ENCODE results near the gene TMEM120B. TPM values are rescaled to one million over a fixed set of nuclear protein-coding genes. Genes with fewer than 3 reads are reported as not detected.

TMEM120B gene
- total RNA-seq, 1 experiment from 2014 or later, result 20.5 TPM

- Histone ChIP-seq H4K20me1 (ENCODE audit: insufficient read depth) (no peaks in the 10 kb centered on the region), H3K27ac (ENCODE audit: low read depth, low read length) (peak overlapping the region; percentile 49), H3K36me3 (ENCODE audit: control insufficient read depth in 1 of 2, insufficient read depth in 2 of 2, low read length in 2 of 2) (no peaks in the 10 kb centered on the region), H3K4me3 (replicated peaks in 1 of 2; ENCODE audit: low read depth in 1 of 2, low read length in 2 of 2) (no peak overlapping the region), H2AFZ (ENCODE audit: low read depth, low read length, poor library complexity, severe bottlenecking) (no peak overlapping the region), H3K9me3 (ENCODE audit: control insufficient read depth in 1 of 2, insufficient read depth in 1 of 2, low read depth in 1 of 2, low read length in 2 of 2) (no peaks in the 10 kb centered on the region), H3K27me3 (ENCODE audit: insufficient read depth, low read length) (no peaks in the 10 kb centered on the region), H3K4me2 (ENCODE audit: low read length) (peak overlapping the region; percentile 40), H3K9me2 (ENCODE audit: insufficient read depth) (no peaks in the 10 kb centered on the region), H3K9ac (ENCODE audit: low read length) (no peak overlapping the region), H3K4me1 (ENCODE audit: control insufficient read depth in 1 of 2, insufficient read depth in 2 of 2, low read length in 2 of 2) (peaks cover 20 to 49% of the 10 kb centered on the region in 2 experiments), H3K79me2 (ENCODE audit: insufficient read depth, low read length) (no peaks in the 10 kb centered on the region)
- RAD21 ChIA-PET (ENCODE audit: low non-redundant PET in 1 of 2, low total read pairs in 2 of 2, uncharacterized antibody in 2 of 2, unreplicated experiment in 2 of 2), result interaction anchor here (0.5 to 1.2 kb wide), 4 partner anchors 21 to 221 kb away, joined by 3 to 4 read pairs (median 3); no protein-coding TSS in a partner anchor
- POLR2A ChIA-PET, result interaction anchor here (0.7 kb wide), 1 partner anchor 21 kb away, joined by 3 read pairs; the partner anchor contains the start of gene RHOF
- BruUV-seq (replicated peaks), result no TSS peak
- DNase-seq (ENCODE audit: low read depth, low spot score), result peak; percentile 64
- TF ChIP-seq RAD21 (IDR thresholded peaks at IDR 0.05; ENCODE audit: low read depth) (peak; percentile 99), CTCF (IDR thresholded peaks at IDR 0.05 in 2 of 3, conservative IDR thresholded peaks at IDR 0.05 in 1 of 3; ENCODE audit: borderline replicate concordance in 1 of 3, insufficient read depth in 1 of 3, low read depth in 2 of 3, low read length in 2 of 3) (peak; percentile 88 to 95 (median 90)), YY1 (IDR thresholded peaks at IDR 0.05; ENCODE audit: extremely low read depth, insufficient replicate concordance, low read depth, low read length) (peak; percentile 59), EZH2 (IDR thresholded peaks at IDR 0.05) (no peak)
- intact Hi-C loops (cut with micrococcal nuclease), result loop anchor here (1.0 kb wide), 2 partner anchors 76 to 221 kb away; no protein-coding TSS in a partner anchor
- peak; percentile 81 for ATAC-seq
- CTCF ChIA-PET, result interaction anchor here (0.7 to 2.3 kb wide), 10 partner anchors 9 to 221 kb away, joined by 3 to 29 read pairs (median 4); partner anchors contain the start of gene RHOF
These were observed 60.6 kb downstream of the TMEM120B start for GRCh38 chr12:121773011-121773777.

All from HCT116 (cell line).